DOHH2 (cell line): ENCODE results near the gene TLE7.

Experiments
- EZH2phosphoT487 ChIP-seq: fragments of 200-600 bp; sonication (generic); IDR thresholded peaks from 2 replicates; pipeline ENCODE4 v1.6.1; 2017; ENCODE audit warnings: borderline replicate concordance, mild to moderate bottlenecking, antibody characterized with exemption, low read length, moderate library complexity, mixed read lengths
- TF ChIP-seq, protein P1 (sequence below): fragments of 200-600 bp; sonication (generic); IDR thresholded peaks from one replicate; pipeline ENCODE4 v1.5.1; 2014; ENCODE audit warnings: antibody characterized with exemption, mild to moderate bottlenecking, low read depth, low read length; ENCODE audit not compliant: poor library complexity, severe bottlenecking

DNA sequence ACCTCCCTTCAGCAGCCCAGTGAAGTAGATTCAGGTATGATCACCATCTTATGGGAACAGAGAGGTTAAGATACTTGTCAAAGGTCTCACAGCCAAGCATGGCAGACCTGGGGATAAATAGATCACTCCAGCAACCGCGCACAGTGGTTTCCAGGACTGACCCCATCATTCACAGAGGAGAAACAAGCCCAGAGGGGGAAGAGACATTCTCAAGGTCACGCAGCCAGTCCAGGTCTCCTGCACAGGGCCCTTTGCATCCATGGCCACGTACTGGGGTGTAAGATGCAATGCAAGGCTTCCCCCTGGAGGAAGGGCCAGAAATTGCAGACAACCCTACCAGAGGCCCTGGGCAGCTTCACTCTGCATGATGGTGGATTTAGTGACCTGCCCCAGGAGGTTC is 19.9 kb downstream of the TLE7 start:
- TF ChIP-seq, protein P1, sequence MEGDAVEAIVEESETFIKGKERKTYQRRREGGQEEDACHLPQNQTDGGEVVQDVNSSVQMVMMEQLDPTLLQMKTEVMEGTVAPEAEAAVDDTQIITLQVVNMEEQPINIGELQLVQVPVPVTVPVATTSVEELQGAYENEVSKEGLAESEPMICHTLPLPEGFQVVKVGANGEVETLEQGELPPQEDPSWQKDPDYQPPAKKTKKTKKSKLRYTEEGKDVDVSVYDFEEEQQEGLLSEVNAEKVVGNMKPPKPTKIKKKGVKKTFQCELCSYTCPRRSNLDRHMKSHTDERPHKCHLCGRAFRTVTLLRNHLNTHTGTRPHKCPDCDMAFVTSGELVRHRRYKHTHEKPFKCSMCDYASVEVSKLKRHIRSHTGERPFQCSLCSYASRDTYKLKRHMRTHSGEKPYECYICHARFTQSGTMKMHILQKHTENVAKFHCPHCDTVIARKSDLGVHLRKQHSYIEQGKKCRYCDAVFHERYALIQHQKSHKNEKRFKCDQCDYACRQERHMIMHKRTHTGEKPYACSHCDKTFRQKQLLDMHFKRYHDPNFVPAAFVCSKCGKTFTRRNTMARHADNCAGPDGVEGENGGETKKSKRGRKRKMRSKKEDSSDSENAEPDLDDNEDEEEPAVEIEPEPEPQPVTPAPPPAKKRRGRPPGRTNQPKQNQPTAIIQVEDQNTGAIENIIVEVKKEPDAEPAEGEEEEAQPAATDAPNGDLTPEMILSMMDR = peak; percentile 62
- TF ChIP-seq EZH2phosphoT487 = no peak
